Progenitor cell of endocrine pancreas (in vitro differentiated cells): ENCODE measurements around the gene FIBIN. TPM values are rescaled to one million over a fixed set of nuclear protein-coding genes. Genes with fewer than 3 reads are reported as not detected.
"Not testable (repeated sequence)": the region's sequence is repeated elsewhere in the genome, so short reads cannot be mapped to it uniquely, and the experiment has no call there.

ENCODE experiments used
- DNase-seq: peaks from one replicate; pipeline ENCODE4 v3.0.0; 2021; ENCODE audit warnings: low spot score; ENCODE audit not compliant: unreplicated experiment
- H3K27ac Mint-ChIP-seq: 2 replicates; pipeline ENCODE4 v1.8.0; 2021; ENCODE audit warnings: mild to moderate bottlenecking, moderate library complexity, mixed read lengths
- H3K27me3 Mint-ChIP-seq: 2 replicates; pipeline ENCODE4 v1.8.0; 2021; ENCODE audit warnings: mixed read lengths
- H3K36me3 Mint-ChIP-seq: 2 replicates; pipeline ENCODE4 v1.8.0; 2022; ENCODE audit warnings: mixed read lengths; ENCODE audit not compliant: insufficient read depth
- H3K4me1 Mint-ChIP-seq: 2 replicates; pipeline ENCODE4 v1.8.0; 2021; ENCODE audit warnings: low read depth, mixed read lengths
- H3K4me3 Mint-ChIP-seq: 2 replicates; pipeline ENCODE4 v1.8.0; 2021; ENCODE audit warnings: low read depth, mild to moderate bottlenecking, moderate library complexity, mixed read lengths
- H3K9me3 Mint-ChIP-seq: 2 replicates; pipeline ENCODE4 v1.8.0; 2021; ENCODE audit warnings: low read depth, mixed read lengths
- total RNA-seq: library from RNA; stranded (reverse); gene quantifications from 2 replicates; pipeline ENCODE4 v1.2.1, GENCODE V29; 2021
- TF ChIP-seq, protein P1 (sequence below): fragments of 200-600 bp; sonication (generic); IDR thresholded peaks from one replicate; pipeline ENCODE4 v1.5.0; 2021; ENCODE audit warnings: antibody characterized with exemption, mild to moderate bottlenecking; ENCODE audit not compliant: unreplicated experiment

The FIBIN gene
- total RNA-seq, 1 donor from 2014 or later: 0.24 TPM

DNA sequence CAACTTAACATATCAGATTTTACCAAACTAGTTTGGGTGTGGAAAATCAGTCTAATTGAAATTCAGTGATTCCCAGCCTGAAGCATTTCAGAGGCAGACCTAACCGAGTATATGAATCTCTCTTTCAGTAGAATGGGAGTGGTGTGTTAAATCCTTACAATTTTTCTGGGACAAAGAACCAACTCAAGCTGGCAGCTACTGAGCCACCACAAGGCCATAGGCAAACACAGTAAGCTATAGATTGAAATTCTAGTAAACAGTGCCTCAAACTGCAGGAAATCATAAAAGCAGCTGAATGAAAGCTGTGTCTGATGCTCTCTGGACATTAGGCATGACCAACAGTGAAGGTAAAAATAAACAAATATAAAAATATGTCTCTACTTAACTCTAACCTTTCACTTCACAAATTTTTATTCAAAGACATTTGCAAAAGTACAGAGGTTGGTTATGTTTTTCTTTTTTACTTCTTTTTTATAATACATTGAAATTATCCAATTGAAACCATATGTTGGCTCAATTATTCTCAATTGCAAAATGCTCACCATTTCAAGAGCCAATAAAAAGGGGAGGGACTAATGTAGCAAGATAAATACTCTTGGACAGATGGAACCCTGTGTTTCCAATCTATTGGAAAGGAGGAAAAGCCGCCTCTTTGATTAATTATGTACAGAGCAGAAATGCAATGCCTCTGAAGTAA lies 35.8 kb upstream of the FIBIN start:
- no peak overlapping the region for H3K4me3 Mint-ChIP-seq
- H3K27ac Mint-ChIP-seq: no peak overlapping the region
- no peak for DNase-seq
- H3K36me3 Mint-ChIP-seq: no peaks in the 10 kb centered on the region
- TF ChIP-seq, protein P1, sequence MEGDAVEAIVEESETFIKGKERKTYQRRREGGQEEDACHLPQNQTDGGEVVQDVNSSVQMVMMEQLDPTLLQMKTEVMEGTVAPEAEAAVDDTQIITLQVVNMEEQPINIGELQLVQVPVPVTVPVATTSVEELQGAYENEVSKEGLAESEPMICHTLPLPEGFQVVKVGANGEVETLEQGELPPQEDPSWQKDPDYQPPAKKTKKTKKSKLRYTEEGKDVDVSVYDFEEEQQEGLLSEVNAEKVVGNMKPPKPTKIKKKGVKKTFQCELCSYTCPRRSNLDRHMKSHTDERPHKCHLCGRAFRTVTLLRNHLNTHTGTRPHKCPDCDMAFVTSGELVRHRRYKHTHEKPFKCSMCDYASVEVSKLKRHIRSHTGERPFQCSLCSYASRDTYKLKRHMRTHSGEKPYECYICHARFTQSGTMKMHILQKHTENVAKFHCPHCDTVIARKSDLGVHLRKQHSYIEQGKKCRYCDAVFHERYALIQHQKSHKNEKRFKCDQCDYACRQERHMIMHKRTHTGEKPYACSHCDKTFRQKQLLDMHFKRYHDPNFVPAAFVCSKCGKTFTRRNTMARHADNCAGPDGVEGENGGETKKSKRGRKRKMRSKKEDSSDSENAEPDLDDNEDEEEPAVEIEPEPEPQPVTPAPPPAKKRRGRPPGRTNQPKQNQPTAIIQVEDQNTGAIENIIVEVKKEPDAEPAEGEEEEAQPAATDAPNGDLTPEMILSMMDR: no peak
- H3K27me3 Mint-ChIP-seq: no peaks in the 10 kb centered on the region
- no peaks in the 10 kb centered on the region for H3K9me3 Mint-ChIP-seq
- no peaks in the 10 kb centered on the region for H3K4me1 Mint-ChIP-seq

DNA sequence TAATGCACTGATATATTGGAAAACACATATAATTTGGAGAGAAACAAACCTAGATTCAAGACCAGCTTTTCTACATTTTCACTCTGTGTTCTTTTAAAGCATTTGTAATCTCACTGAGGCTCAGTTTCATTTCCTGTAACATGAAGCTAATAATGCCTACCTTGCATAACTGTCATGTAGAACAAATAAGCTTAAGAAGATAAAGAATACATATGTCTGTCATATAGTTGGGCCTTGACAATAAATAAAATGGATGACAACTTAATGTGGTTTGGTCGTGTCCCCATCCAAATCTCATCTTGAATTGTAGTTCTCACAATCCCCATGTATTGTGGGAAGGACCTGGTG lies 35.2 kb upstream of the FIBIN start:
- no peak overlapping the region for H3K27ac Mint-ChIP-seq
- no peaks in the 10 kb centered on the region for H3K36me3 Mint-ChIP-seq
- no peak for DNase-seq
- TF ChIP-seq, protein P1: no peak
- H3K4me3 Mint-ChIP-seq: no peak overlapping the region
- no peaks in the 10 kb centered on the region for H3K27me3 Mint-ChIP-seq
- no peaks in the 10 kb centered on the region for H3K4me1 Mint-ChIP-seq
- no peaks in the 10 kb centered on the region for H3K9me3 Mint-ChIP-seq

DNA sequence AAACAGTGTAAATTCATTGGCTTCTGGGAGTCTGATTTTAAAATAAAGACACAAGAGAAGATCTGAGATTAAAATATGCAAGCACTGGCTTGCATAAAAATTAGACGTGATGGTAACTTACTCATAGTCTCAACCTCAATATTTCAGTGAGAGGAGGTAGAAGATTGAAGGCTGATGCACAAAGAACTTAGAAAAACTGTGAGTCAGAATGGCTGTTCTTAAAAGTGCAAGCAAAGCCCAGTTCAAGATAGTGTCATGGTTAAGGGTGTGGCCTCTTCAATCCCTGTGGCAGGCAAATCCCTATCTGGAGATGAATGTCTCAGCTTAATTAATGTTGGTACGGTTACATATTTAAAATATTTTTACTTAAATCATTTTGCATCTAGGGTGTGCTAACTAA lies 33.6 kb upstream of the FIBIN start:
- no peak for DNase-seq
- Mint-ChIP-seq H3K4me1 (no peaks in the 10 kb centered on the region), H3K4me3 (no peak overlapping the region), H3K27ac (no peak overlapping the region), H3K27me3 (no peaks in the 10 kb centered on the region), H3K36me3 (no peaks in the 10 kb centered on the region), H3K9me3 (no peaks in the 10 kb centered on the region)
- TF ChIP-seq, protein P1: no peak

DNA sequence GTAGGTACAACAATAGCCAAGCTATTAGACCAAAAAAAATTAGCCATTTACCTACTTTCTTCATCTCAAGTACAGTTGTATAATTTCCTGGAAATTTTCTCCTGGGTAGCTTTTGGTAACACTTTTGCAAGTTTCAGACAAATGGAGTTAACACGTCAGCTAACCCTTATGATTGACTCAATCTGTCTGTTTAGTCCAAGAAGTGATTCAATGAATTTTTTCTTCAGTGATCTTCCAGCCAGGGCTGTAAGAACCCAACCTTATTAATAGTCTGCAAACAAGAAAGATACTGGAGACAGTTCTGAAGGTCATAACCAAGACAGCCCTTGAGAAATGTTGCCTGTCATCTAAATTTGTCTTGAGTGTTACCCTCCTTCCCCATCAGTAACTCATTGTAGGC lies 30.1 kb upstream of the FIBIN start:
- Mint-ChIP-seq H3K27me3 (no peaks in the 10 kb centered on the region), H3K27ac (no peak overlapping the region), H3K9me3 (no peaks in the 10 kb centered on the region), H3K4me3 (no peak overlapping the region), H3K36me3 (no peaks in the 10 kb centered on the region), H3K4me1 (no peaks in the 10 kb centered on the region)
- DNase-seq: no peak
- TF ChIP-seq, protein P1: no peak

DNA sequence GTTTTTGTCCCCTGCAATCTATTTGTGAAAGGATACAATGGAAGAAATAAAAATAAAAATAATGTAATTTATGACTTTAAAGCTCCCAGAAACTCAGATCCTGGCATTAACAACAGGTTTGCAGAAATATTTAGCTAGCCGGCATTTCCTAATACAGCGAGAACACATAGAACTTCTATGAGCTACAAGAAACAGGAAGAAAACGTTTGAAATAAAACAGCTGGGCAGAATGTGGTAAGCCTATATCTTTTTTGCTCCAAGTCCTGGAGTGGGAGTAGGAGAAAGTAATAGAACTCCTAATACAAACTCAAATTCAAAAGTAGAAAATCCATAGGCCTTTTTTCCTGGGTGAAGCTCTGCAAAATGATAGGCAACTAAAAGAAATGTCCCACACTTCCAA lies 29.6 kb upstream of the FIBIN start:
- H3K4me3 Mint-ChIP-seq: peak overlapping the region; percentile 81
- TF ChIP-seq, protein P1: no peak

DNA sequence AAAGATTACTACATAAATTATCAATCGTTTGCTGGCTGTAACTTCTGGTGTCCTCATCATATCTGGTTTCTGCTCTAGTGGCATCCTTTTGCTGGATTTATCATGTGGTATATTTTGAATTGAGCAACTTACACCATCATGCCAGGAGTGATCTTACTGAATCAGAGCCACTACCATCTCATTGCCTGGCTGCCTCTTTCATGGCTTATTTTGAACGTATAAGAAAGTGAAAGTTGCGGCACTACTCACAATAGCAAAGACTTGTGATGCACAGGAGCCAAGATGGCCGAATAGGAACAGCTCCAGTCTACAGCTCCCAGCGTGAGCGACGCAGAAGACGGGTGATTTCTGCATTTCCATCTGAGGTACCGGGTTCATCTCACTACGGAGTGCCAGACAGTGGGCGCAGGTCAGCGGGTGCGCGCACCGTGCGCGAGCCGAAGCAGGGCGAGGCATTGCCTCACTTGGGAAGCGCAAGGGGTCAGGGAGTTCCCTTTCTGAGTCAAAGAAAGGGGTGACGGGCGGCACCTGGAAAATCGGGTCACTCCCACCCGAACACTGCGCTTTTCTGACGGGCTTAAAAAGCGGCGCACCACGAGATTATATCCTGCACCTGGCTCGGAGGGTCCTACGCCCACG lies 28.9 kb upstream of the FIBIN start:
- not testable (repeated sequence) for H3K36me3 Mint-ChIP-seq, H3K4me1 Mint-ChIP-seq, H3K27me3 Mint-ChIP-seq, H3K9me3 Mint-ChIP-seq, DNase-seq
- Mint-ChIP-seq H3K27ac (peak overlapping the region; percentile 97), H3K4me3 (peak overlapping the region; percentile 81)

More for the DNA sequence above, 29.6 kb upstream of the FIBIN start:
- Mint-ChIP-seq H3K36me3 (no peaks in the 10 kb centered on the region), H3K27me3 (no peaks in the 10 kb centered on the region), H3K9me3 (no peaks in the 10 kb centered on the region), H3K27ac (no peak overlapping the region), H3K4me1 (no peaks in the 10 kb centered on the region)
- no peak for DNase-seq
